Measurements from ENCODE around the gene GRB14. TPM values are rescaled to one million over a fixed set of nuclear protein-coding genes. Genes with fewer than 3 reads are reported as not detected.

Gene GRB14
- total RNA-seq, 1 donor from 2014 or later: 1.8 TPM

DNA sequence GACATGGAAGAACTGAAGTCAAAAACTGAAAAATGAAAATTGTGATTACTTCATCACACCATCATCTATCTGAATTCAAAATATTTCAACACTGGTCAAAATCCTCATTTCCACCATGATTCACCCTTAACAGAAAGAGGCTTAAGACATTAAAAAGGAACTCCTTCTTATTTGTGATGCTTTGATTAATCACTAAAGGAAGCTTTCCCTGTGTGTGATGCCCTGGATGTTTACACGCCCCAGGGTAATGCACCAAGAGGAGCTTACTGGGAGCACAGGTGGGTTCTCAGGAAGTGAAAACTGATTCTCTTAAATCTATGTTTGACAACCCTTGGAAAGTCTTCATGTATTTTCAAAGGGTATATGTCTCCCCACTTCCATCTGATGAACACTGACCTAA lies 11.5 kb downstream of the GRB14 start:
- Histone ChIP-seq H3K4me3 (ENCODE audit: low read depth, low read length) (no peak overlapping the region), H3K27me3 (ENCODE audit: control insufficient read depth, insufficient read depth, low read length) (no peaks in the 10 kb centered on the region), H3K36me3 (ENCODE audit: control insufficient read depth, insufficient read depth, low read length) (no peaks in the 10 kb centered on the region)
- TF ChIP-seq, protein P1, sequence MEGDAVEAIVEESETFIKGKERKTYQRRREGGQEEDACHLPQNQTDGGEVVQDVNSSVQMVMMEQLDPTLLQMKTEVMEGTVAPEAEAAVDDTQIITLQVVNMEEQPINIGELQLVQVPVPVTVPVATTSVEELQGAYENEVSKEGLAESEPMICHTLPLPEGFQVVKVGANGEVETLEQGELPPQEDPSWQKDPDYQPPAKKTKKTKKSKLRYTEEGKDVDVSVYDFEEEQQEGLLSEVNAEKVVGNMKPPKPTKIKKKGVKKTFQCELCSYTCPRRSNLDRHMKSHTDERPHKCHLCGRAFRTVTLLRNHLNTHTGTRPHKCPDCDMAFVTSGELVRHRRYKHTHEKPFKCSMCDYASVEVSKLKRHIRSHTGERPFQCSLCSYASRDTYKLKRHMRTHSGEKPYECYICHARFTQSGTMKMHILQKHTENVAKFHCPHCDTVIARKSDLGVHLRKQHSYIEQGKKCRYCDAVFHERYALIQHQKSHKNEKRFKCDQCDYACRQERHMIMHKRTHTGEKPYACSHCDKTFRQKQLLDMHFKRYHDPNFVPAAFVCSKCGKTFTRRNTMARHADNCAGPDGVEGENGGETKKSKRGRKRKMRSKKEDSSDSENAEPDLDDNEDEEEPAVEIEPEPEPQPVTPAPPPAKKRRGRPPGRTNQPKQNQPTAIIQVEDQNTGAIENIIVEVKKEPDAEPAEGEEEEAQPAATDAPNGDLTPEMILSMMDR (IDR thresholded peaks at IDR 0.05; ENCODE audit: insufficient read depth, low read length, severe bottlenecking): no peak
- DNase-seq (ENCODE audit: low read depth): peak; percentile 74
- no peak for FAIRE-seq

DNA sequence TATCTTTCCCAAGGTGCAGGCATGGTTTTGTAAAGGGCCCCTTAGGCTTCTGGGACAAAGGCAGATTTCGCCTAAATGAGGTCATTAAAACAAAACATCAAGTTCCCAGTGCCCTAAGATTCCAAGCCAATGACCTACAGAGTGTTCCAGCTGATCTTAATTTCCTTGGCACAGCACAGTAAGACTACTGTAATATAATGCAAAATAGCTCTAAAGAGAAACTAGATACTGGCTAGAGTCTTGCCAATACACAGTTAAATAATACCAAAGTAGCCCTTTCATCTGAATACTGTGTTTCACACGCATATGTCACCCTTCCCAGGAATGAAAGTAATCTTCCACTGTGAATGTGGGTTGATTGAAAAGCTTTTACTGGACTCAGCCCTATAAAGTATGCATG lies 14.7 kb downstream of the GRB14 start:
- TF ChIP-seq, protein P1 (IDR thresholded peaks at IDR 0.05; ENCODE audit: insufficient read depth, low read length, severe bottlenecking): no peak
- FAIRE-seq: no peak
- H3K4me3 ChIP-seq (ENCODE audit: low read depth, low read length): no peak overlapping the region
- H3K36me3 ChIP-seq (ENCODE audit: control insufficient read depth, insufficient read depth, low read length): no peaks in the 10 kb centered on the region
- no peaks in the 10 kb centered on the region for H3K27me3 ChIP-seq (ENCODE audit: control insufficient read depth, insufficient read depth, low read length)
- no peak for DNase-seq (ENCODE audit: low read depth)

DNA sequence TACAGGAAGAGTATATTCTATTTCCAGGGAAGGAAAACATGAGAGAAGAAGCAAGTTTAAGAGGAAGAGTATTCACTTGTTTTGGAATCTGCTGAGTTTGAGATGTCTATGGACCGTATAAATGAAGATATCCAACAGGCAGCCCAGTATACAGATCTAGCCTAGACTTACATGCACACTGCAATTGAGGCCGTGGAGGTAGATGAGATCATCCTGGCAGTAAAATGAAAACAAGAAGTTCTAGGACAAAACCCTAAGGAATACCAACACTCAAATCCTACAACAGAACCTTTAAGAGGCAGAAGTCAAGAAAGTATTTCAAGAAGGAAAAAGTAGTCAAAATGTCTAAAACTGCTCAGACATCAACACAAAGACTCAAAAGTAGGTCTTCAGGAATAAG lies 16.0 kb downstream of the GRB14 start:
- H3K27me3 ChIP-seq (ENCODE audit: control insufficient read depth, insufficient read depth, low read length): no peaks in the 10 kb centered on the region
- no peak overlapping the region for H3K4me3 ChIP-seq (ENCODE audit: low read depth, low read length)
- no peak for DNase-seq (ENCODE audit: low read depth)
- TF ChIP-seq, protein P1 (IDR thresholded peaks at IDR 0.05; ENCODE audit: insufficient read depth, low read length, severe bottlenecking): no peak
- H3K36me3 ChIP-seq (ENCODE audit: control insufficient read depth, insufficient read depth, low read length): no peaks in the 10 kb centered on the region
- FAIRE-seq: no peak

DNA sequence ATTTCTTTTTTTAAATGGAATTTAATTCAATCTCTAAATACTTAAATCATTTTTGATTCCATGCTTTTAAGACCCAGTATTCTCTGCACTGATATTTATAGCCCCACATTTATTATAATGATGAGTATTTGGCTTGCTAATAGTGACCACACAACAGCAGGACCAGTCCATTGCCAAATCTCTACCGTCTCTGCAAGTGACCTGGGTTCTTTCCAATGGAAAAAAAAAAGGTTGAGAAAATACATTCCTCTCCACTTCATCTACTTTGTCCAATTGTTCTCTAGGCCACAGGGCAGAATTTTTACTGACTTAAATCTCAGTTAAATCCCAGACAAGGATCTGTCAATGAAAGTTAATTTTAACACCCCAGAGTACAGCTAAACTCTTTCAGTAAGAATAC lies 20.5 kb downstream of the GRB14 start:
- no peak for FAIRE-seq
- H3K36me3 ChIP-seq (ENCODE audit: control insufficient read depth, insufficient read depth, low read length): no peaks in the 10 kb centered on the region
- H3K27me3 ChIP-seq (ENCODE audit: control insufficient read depth, insufficient read depth, low read length): no peaks in the 10 kb centered on the region
- no peak overlapping the region for H3K4me3 ChIP-seq (ENCODE audit: low read depth, low read length)
- no peak for DNase-seq (ENCODE audit: low read depth)
- TF ChIP-seq, protein P1 (IDR thresholded peaks at IDR 0.05; ENCODE audit: insufficient read depth, low read length, severe bottlenecking): no peak

DNA sequence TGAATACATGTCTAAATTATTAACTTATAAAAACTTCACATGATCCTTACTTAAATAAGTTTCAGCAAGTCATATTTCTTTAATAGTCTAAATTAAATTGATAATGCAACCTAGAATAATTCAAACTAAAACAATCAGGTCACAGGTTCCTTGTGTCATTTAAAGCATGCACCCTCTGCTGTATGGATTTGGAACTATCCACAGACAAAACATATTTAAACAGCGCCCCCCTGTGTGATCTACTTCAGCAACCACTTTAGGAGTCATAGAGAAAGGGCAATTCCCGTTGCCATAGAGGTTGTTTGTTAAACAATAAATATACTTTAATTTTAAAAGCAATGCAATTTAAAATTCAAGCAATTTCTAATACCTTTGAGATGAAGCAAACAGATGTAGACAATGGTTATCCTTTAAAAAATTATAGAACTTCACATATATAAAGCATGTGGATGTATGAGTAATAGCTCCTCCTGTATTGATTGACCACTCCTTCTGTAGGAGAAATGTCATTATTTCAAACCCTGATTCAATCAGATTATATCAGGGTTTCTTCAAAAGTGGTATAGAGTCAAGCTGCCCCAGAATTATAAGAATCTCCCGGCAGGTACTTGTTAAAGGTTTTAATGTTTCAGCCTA lies 21.2 kb downstream of the GRB14 start:
- TF ChIP-seq, protein P1 (IDR thresholded peaks at IDR 0.05; ENCODE audit: insufficient read depth, low read length, severe bottlenecking): peak; percentile 71
- DNase-seq (ENCODE audit: low read depth) (peak; percentile 83), FAIRE-seq (no peak)
- no peak overlapping the region for H3K4me3 ChIP-seq (ENCODE audit: low read depth, low read length)
- H3K27me3 ChIP-seq (ENCODE audit: control insufficient read depth, insufficient read depth, low read length): no peaks in the 10 kb centered on the region
- H3K36me3 ChIP-seq (ENCODE audit: control insufficient read depth, insufficient read depth, low read length): no peaks in the 10 kb centered on the region

DNA sequence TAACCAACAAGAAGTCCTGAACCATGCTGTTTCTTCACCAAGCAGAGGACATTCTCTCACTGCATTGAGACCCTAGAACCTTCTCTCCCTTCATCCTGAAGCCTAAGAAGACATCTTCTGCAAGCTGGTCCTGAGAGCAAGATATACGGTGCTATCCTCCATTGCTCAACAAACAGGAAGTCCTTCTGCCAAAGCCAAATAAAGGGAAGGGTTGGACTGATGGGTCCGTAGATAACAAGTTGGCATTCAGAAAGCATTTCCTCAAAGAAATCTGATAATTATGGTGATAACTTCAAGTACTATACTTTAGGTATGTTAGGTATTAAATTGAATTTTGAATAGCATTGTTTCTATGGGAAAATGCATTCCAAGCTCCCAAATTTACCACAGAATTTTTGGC lies 23.3 kb downstream of the GRB14 start:
- FAIRE-seq (peak; percentile 23), DNase-seq (ENCODE audit: low read depth) (no peak)
- no peaks in the 10 kb centered on the region for H3K27me3 ChIP-seq (ENCODE audit: control insufficient read depth, insufficient read depth, low read length)
- TF ChIP-seq, protein P1 (IDR thresholded peaks at IDR 0.05; ENCODE audit: insufficient read depth, low read length, severe bottlenecking): no peak
- no peak overlapping the region for H3K4me3 ChIP-seq (ENCODE audit: low read depth, low read length)
- no peaks in the 10 kb centered on the region for H3K36me3 ChIP-seq (ENCODE audit: control insufficient read depth, insufficient read depth, low read length)
